Activated T-helper 1 cell treated with anti-CD3 and anti-CD28 coated beads, Interleukin-12 subunit alpha, Interleukin-12 subunit beta, Interleukin-2, Interleukin-4 antibody, amounts not matched to agents 30 ng/mL and 10 ng/mL and 1 ng/mL, durations not matched to agents 14 hours and 24 hours and 36 hours (primary cell): ENCODE measurements around the gene AACS. TPM values are rescaled to one million over a fixed set of nuclear protein-coding genes. Genes with fewer than 3 reads are reported as not detected.
"Not testable (repeated sequence)": the region's sequence is repeated elsewhere in the genome, so short reads cannot be mapped to it uniquely, and the experiment has no call there.

Experiments
- DNase-seq: peaks from one replicate; pipeline ENCODE4 v3.0.0; 2021; ENCODE audit warnings: low spot score
- H3K27ac Mint-ChIP-seq: one replicate; pipeline ENCODE4 v1.8.0; 2021; ENCODE audit warnings: mild to moderate bottlenecking, mixed read lengths
- H3K27me3 Mint-ChIP-seq: one replicate; pipeline ENCODE4 v1.8.0; 2022; ENCODE audit warnings: mild to moderate bottlenecking, moderate library complexity, mixed read lengths; ENCODE audit not compliant: insufficient read depth
- H3K36me3 Mint-ChIP-seq: one replicate; pipeline ENCODE4 v1.8.0; 2021; ENCODE audit warnings: low read depth, mixed read lengths
- H3K4me1 Mint-ChIP-seq: one replicate; pipeline ENCODE4 v1.8.0; 2021; ENCODE audit warnings: low read depth, mixed read lengths
- H3K4me3 Mint-ChIP-seq: one replicate; pipeline ENCODE4 v1.8.0; 2021; ENCODE audit warnings: mild to moderate bottlenecking, moderate library complexity, mixed read lengths
- H3K9me3 Mint-ChIP-seq: one replicate; pipeline ENCODE4 v1.8.0; 2021; ENCODE audit warnings: mixed read lengths
- intact Hi-C: fragments of 100-400 bp; cut with micrococcal nuclease; formaldehyde crosslinking; loops from one replicate; pipeline ENCODE4 v1.15.1; 2024
- total RNA-seq: library from RNA; stranded (reverse); gene quantifications from 2 replicates; pipeline ENCODE4 v1.2.3, GENCODE V29; 2022

AACS gene
- total RNA-seq, 1 donor from 2014 or later: 27.8 TPM

GRCh38 chr12:125031471-125031870 lies 33.8 kb upstream of the AACS start:
- peaks cover 10% of the 10 kb centered on the region for H3K36me3 Mint-ChIP-seq
- H3K27me3 Mint-ChIP-seq, DNase-seq, intact Hi-C loops, H3K4me1 Mint-ChIP-seq, H3K27ac Mint-ChIP-seq, H3K9me3 Mint-ChIP-seq, H3K4me3 Mint-ChIP-seq: not testable (repeated sequence)

GRCh38 chr12:125032466-125033152 lies 32.6 kb upstream of the AACS start:
- Mint-ChIP-seq H3K27ac (no peak overlapping the region), H3K4me3 (no peak overlapping the region)

GRCh38 chr12:125033288-125033687 lies 31.9 kb upstream of the AACS start:
- no peaks in the 10 kb centered on the region for H3K4me1 Mint-ChIP-seq
- H3K4me3 Mint-ChIP-seq: no peak overlapping the region
- H3K9me3 Mint-ChIP-seq: peaks cover 6% of the 10 kb centered on the region
- no peak overlapping the region for H3K27ac Mint-ChIP-seq
- peaks cover 10% of the 10 kb centered on the region for H3K36me3 Mint-ChIP-seq
- no peaks in the 10 kb centered on the region for H3K27me3 Mint-ChIP-seq
- intact Hi-C loops: no loop called here
- DNase-seq: no peak

More at GRCh38 chr12:125032466-125033152, 32.6 kb upstream of the AACS start:
- Mint-ChIP-seq H3K4me1 (no peaks in the 10 kb centered on the region), H3K9me3 (peaks cover 6% of the 10 kb centered on the region), H3K36me3 (peaks cover 10% of the 10 kb centered on the region), H3K27me3 (no peaks in the 10 kb centered on the region)
- intact Hi-C loops: no loop called here
- no peak for DNase-seq

GRCh38 chr12:125038976-125039625 lies 26.1 kb upstream of the AACS start:
- Mint-ChIP-seq H3K9me3 (peaks cover 6% of the 10 kb centered on the region), H3K27ac (no peak overlapping the region), H3K4me3 (no peak overlapping the region), H3K36me3 (peaks cover 4% of the 10 kb centered on the region), H3K27me3 (no peaks in the 10 kb centered on the region), H3K4me1 (no peaks in the 10 kb centered on the region)
- DNase-seq: no peak
- intact Hi-C loops: no loop called here

- intact Hi-C loops: loop anchor here (1.0 to 5.0 kb wide), 6 partner anchors 16 to 187 kb away; partner anchors contain the start of genes AACS, BRI3BP, DHX37 and SCARB1
- no peaks in the 10 kb centered on the region for H3K27me3 Mint-ChIP-seq
Observed at GRCh38 chr12:125049093-125049458, 16.2 kb upstream of the AACS start.

GRCh38 chr12:125050446-125050845 lies 14.8 kb upstream of the AACS start:
- Mint-ChIP-seq H3K4me1 (peaks cover 13% of the 10 kb centered on the region), H3K9me3 (no peaks in the 10 kb centered on the region), H3K4me3 (peak overlapping the region; percentile 53), H3K36me3 (no peaks in the 10 kb centered on the region), H3K27ac (no peak overlapping the region), H3K27me3 (no peaks in the 10 kb centered on the region)
- no peak for DNase-seq
- intact Hi-C loops: no loop called here

More at GRCh38 chr12:125049093-125049458, 16.2 kb upstream of the AACS start:
- H3K4me1 Mint-ChIP-seq: peaks cover 13% of the 10 kb centered on the region
- DNase-seq: no peak
- no peaks in the 10 kb centered on the region for H3K36me3 Mint-ChIP-seq
- peak overlapping the region; percentile 88 for H3K4me3 Mint-ChIP-seq
- H3K27ac Mint-ChIP-seq: peak overlapping the region; percentile 75
- no peaks in the 10 kb centered on the region for H3K9me3 Mint-ChIP-seq

- Mint-ChIP-seq H3K27me3 (peaks cover under 1% of the 10 kb centered on the region), H3K27ac (no peak overlapping the region), H3K9me3 (no peaks in the 10 kb centered on the region), H3K36me3 (no peaks in the 10 kb centered on the region), H3K4me1 (peaks cover 13% of the 10 kb centered on the region), H3K4me3 (no peak overlapping the region)
- intact Hi-C loops: no loop called here
- no peak for DNase-seq
Observed at GRCh38 chr12:125050868-125051267, 14.4 kb upstream of the AACS start.

GRCh38 chr12:125053821-125054220 lies 11.4 kb upstream of the AACS start:
- H3K9me3 Mint-ChIP-seq: no peaks in the 10 kb centered on the region
- no peak overlapping the region for H3K27ac Mint-ChIP-seq
- no peak overlapping the region for H3K4me3 Mint-ChIP-seq
- no peak for DNase-seq
- no peaks in the 10 kb centered on the region for H3K36me3 Mint-ChIP-seq
- intact Hi-C loops: no loop called here
- H3K27me3 Mint-ChIP-seq: peaks cover 9% of the 10 kb centered on the region
- H3K4me1 Mint-ChIP-seq: peaks cover 13% of the 10 kb centered on the region

GRCh38 chr12:125055591-125055990 lies 9.6 kb upstream of the AACS start:
- Mint-ChIP-seq H3K4me1 (peaks cover 2% of the 10 kb centered on the region), H3K9me3 (peaks cover 4% of the 10 kb centered on the region), H3K27me3 (peaks cover 9% of the 10 kb centered on the region), H3K36me3 (no peaks in the 10 kb centered on the region), H3K4me3 (no peak overlapping the region), H3K27ac (no peak overlapping the region)
- no peak for DNase-seq
- intact Hi-C loops: no loop called here

- Mint-ChIP-seq H3K4me1 (no peaks in the 10 kb centered on the region), H3K36me3 (no peaks in the 10 kb centered on the region), H3K9me3 (peaks cover 5% of the 10 kb centered on the region), H3K27me3 (peaks cover 12% of the 10 kb centered on the region), H3K27ac (no peak overlapping the region), H3K4me3 (no peak overlapping the region)
- no peak for DNase-seq
- intact Hi-C loops: no loop called here
Observed at GRCh38 chr12:125056306-125056705, 8.9 kb upstream of the AACS start.

- intact Hi-C loops: no loop called here
- no peak overlapping the region for H3K27ac Mint-ChIP-seq
- no peak for DNase-seq
- no peaks in the 10 kb centered on the region for H3K36me3 Mint-ChIP-seq
- peaks cover 5% of the 10 kb centered on the region for H3K9me3 Mint-ChIP-seq
- no peak overlapping the region for H3K4me3 Mint-ChIP-seq
- H3K4me1 Mint-ChIP-seq: no peaks in the 10 kb centered on the region
- H3K27me3 Mint-ChIP-seq: peaks cover 12% of the 10 kb centered on the region
Observed at GRCh38 chr12:125057708-125058107, 7.5 kb upstream of the AACS start.

GRCh38 chr12:125061229-125061628 lies 4.0 kb upstream of the AACS start:
- no peak for DNase-seq
- intact Hi-C loops: no loop called here
- no peak overlapping the region for H3K4me3 Mint-ChIP-seq
- no peaks in the 10 kb centered on the region for H3K36me3 Mint-ChIP-seq
- H3K9me3 Mint-ChIP-seq: peaks cover 5% of the 10 kb centered on the region
- H3K27me3 Mint-ChIP-seq: peaks cover 13% of the 10 kb centered on the region
- H3K4me1 Mint-ChIP-seq: peaks cover 8% of the 10 kb centered on the region
- H3K27ac Mint-ChIP-seq: no peak overlapping the region

GRCh38 chr12:125063522-125063921 lies 1.7 kb upstream of the AACS start:
- peak overlapping the region; percentile 2 for H3K4me3 Mint-ChIP-seq

More at GRCh38 chr12:125063522-125063921, 1.7 kb upstream of the AACS start:
- H3K9me3 Mint-ChIP-seq, DNase-seq, H3K36me3 Mint-ChIP-seq, intact Hi-C loops, H3K27me3 Mint-ChIP-seq, H3K27ac Mint-ChIP-seq: not testable (repeated sequence)
- peaks cover 17% of the 10 kb centered on the region for H3K4me1 Mint-ChIP-seq
